SK-N-SH (cell line): ENCODE results near the gene IL21R.

ENCODE experiments used
- FOXM1 ChIP-seq: IDR thresholded peaks from 2 replicates; pipeline ENCODE4 v1.4.0; 2012; ENCODE audit warnings: low read depth, mild to moderate bottlenecking
- TF ChIP-seq, protein P1 (sequence below): IDR thresholded peaks from 2 replicates; pipeline ENCODE4 v1.6.1; 2012; ENCODE audit warnings: mild to moderate bottlenecking, low read depth, low read length, moderate library complexity
- TF ChIP-seq, protein P2 (sequence below): fragments of 200-600 bp; sonication (generic); IDR thresholded peaks from 2 replicates; pipeline ENCODE4 v1.6.1; 2017; ENCODE audit warnings: antibody characterized with exemption, mild to moderate bottlenecking, moderate library complexity

GRCh38 chr16:27398894-27399853 lies 2.8 kb upstream of the IL21R start:
- no peak for TF ChIP-seq FOXM1
- TF ChIP-seq, protein P1, sequence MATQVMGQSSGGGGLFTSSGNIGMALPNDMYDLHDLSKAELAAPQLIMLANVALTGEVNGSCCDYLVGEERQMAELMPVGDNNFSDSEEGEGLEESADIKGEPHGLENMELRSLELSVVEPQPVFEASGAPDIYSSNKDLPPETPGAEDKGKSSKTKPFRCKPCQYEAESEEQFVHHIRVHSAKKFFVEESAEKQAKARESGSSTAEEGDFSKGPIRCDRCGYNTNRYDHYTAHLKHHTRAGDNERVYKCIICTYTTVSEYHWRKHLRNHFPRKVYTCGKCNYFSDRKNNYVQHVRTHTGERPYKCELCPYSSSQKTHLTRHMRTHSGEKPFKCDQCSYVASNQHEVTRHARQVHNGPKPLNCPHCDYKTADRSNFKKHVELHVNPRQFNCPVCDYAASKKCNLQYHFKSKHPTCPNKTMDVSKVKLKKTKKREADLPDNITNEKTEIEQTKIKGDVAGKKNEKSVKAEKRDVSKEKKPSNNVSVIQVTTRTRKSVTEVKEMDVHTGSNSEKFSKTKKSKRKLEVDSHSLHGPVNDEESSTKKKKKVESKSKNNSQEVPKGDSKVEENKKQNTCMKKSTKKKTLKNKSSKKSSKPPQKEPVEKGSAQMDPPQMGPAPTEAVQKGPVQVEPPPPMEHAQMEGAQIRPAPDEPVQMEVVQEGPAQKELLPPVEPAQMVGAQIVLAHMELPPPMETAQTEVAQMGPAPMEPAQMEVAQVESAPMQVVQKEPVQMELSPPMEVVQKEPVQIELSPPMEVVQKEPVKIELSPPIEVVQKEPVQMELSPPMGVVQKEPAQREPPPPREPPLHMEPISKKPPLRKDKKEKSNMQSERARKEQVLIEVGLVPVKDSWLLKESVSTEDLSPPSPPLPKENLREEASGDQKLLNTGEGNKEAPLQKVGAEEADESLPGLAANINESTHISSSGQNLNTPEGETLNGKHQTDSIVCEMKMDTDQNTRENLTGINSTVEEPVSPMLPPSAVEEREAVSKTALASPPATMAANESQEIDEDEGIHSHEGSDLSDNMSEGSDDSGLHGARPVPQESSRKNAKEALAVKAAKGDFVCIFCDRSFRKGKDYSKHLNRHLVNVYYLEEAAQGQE: no peak
- TF ChIP-seq, protein P2, sequence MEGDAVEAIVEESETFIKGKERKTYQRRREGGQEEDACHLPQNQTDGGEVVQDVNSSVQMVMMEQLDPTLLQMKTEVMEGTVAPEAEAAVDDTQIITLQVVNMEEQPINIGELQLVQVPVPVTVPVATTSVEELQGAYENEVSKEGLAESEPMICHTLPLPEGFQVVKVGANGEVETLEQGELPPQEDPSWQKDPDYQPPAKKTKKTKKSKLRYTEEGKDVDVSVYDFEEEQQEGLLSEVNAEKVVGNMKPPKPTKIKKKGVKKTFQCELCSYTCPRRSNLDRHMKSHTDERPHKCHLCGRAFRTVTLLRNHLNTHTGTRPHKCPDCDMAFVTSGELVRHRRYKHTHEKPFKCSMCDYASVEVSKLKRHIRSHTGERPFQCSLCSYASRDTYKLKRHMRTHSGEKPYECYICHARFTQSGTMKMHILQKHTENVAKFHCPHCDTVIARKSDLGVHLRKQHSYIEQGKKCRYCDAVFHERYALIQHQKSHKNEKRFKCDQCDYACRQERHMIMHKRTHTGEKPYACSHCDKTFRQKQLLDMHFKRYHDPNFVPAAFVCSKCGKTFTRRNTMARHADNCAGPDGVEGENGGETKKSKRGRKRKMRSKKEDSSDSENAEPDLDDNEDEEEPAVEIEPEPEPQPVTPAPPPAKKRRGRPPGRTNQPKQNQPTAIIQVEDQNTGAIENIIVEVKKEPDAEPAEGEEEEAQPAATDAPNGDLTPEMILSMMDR: no peak
